HL-60/S4 treated with retinoic acid at 250 ng/mL for 4 days and 3 days (cell line): ENCODE measurements around the gene SLC9B2.

Experiments used
- in situ Hi-C: fragments of 300-500 bp; cut with MboI; formaldehyde crosslinking; loops from 2 replicates; pipeline ENCODE4 v1.7.0; 2022; ENCODE audit warnings: low sequenced_read_pairs

Gene SLC9B2

DNA sequence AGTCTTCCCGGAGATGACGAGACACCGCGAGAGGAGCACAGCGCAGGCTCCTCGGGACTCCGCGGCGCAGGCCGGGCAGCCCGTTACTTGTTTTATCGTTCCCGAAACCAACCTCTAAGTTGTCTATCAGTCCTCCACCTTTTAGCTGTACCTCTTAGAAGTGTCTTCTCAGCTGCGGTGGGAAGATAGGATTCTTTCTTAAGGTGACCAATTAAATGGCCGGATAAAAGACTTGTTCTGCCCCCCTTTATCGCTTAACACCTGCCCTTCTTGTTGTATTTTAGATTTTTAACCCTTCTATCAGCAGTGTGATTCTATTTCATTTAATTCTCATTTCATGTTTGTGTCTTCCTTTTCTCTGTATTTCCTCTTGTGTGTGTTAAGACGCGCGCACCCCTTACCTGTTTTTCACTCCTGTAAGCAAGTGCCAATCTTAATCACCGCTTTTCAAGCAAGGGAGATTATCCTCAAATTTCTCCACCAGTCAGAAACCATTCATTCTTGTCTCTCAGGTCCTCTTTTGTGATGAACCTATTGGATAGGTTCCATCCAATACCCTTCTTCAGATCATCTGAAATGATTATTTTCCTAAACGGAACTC is at the start of gene SLC9B2:
Gene SLC9B2 (minus strand): TSS at position 15 of the 601 bp plus-strand sequence. CDS start 9,211 bp downstream, outside the sequence.
- in situ Hi-C loops = no loop called here

DNA sequence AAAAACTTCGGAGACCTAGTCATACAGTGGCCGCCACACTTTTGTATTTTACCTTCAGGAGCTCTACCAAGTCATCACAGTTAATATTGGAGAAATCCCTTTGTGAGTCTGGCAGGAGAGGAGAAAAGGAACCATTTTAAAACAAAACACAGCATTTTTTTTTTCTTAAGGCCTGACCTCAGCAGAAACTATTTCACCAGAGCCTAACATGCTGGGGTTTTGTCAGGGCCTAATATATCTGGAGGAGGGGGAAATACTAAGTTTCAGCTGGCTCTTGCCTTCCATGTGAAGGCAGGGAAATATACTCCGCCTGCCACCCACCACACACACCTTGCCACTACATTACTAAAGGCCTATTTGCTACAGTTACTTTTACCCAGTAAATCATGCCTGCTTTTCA is 49.6 kb upstream of the SLC9B2 start:
- in situ Hi-C loops = no loop called here

DNA sequence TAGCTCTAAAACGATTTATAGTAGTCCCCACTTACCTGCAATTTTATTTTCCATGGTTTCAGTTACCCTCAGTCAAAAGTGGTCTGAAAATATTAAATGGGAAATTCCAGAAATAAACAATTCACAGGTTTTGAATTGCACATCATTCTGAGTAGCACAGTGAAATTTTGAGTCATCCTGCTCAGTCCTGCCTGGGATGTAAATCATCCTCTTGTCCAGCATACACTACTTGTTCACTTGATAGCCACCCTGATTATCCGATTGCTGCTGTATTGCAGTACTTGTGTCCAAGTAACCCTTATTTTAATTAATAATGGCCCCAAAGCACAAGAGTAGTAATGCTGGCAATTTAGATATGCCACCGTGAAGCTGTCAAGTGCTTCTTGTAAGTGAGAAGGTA is 46.6 kb upstream of the SLC9B2 start:
- in situ Hi-C loops = no loop called here

- in situ Hi-C loops = no loop called here
Measured at GRCh38 chr4:103118166-103118565, 41.6 kb upstream of the SLC9B2 start.

DNA sequence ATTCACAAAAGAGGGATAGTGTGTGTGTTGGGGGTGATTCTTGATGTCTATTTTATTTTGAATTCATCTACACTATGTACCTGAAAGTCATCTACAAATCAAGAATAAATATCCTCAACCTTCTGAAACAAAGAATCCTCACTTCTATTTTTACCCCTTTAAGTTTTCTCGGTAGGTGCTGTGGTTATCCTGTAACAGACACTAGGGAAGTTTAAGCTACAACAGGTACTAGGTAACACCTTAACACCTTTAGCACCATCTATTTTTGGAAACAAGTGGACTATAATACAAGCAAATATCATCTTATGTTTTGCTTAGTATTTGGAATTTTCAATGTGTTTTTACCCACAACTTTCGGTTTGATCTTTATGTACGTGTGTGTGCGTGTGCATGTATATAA is 35.0 kb upstream of the SLC9B2 start:
- in situ Hi-C loops = no loop called here

GRCh38 chr4:103108542-103108941 is 32.0 kb upstream of the SLC9B2 start:
- in situ Hi-C loops = no loop called here

- in situ Hi-C loops = no loop called here
Measured at GRCh38 chr4:103105558-103106356, 29.2 kb upstream of the SLC9B2 start.

- in situ Hi-C loops = no loop called here
Measured at GRCh38 chr4:103104886-103105285, 28.3 kb upstream of the SLC9B2 start.

DNA sequence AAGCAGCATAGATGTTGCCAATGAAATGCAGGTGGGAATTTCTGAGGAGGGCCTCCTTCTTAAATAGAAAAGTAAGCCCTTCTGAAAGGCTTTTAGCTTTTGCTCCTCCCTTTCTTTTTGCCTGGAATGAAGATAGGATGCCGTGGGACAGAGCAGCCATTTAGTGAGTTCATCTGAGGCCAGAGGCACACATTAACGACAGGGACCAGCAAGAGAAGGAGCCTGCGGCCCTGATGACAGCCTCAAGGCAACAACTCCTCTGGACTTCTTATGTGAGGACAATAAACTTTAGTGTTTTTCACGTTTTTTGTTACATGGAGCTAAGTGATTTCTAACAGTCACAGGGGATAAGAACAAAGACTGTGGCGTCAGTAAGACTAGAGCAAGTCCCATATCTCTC is 24.1 kb upstream of the SLC9B2 start:
- in situ Hi-C loops = no loop called here

- in situ Hi-C loops = no loop called here
Measured at GRCh38 chr4:103099691-103100392, 23.3 kb upstream of the SLC9B2 start, which contains the start of gene BDH2. Gene BDH2 (minus strand): TSS chr4:103099834. CDS start chr4:103096254, 3,580 bp downstream.

DNA sequence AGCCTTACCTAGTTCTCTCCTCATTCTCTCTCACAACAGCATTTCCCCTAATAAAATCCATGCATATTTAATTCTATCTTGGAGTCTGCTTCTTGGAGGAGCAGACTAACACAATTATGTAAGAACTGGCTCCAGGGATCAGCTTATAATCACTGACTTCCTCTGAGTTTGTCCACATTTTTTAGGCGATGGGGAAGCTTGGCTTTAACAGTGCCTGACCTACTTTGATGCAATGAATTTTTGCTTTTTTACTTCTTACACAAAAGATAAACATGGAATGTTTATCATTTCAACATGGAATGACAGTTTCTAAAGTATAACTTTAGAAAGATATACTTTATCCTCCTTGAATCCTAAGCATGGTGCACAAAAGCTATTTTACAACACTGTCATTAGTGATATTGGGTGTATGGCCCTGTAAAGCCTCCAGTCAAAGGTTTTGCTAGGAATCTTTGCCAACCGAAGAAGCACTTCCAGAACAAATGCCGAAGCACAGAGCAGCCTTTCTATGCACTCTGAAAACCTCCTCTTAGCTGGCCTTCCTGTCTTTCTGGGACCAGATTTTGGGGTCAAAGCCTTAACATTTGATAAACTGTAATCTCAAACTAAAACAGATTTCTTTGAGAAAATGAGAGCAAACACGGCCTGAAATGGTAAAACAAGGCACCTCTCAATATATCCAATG is 22.3 kb upstream of the SLC9B2 start:
- in situ Hi-C loops = no loop called here

DNA sequence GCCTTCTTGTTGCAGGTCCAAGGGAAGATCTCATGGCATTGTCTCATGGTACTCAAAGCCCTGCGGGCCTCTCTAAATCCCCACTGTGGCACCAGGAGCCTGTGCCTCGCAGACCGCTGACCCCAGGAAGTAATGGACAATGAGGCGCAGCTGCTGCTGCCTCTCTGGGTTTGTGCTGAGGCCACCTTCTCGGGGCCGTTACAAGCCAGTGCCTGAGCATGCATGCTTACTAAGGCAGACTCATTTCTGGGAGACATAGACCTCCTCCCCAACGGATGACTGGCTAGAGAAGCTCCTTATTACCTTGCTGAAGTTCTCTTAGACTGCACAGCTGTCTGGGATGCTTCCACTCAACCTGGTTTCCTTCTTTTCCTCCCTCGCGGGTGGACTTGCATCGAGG is 21.8 kb upstream of the SLC9B2 start:
- in situ Hi-C loops = no loop called here

- in situ Hi-C loops = no loop called here
Measured at GRCh38 chr4:103097112-103097511, 20.6 kb upstream of the SLC9B2 start.

DNA sequence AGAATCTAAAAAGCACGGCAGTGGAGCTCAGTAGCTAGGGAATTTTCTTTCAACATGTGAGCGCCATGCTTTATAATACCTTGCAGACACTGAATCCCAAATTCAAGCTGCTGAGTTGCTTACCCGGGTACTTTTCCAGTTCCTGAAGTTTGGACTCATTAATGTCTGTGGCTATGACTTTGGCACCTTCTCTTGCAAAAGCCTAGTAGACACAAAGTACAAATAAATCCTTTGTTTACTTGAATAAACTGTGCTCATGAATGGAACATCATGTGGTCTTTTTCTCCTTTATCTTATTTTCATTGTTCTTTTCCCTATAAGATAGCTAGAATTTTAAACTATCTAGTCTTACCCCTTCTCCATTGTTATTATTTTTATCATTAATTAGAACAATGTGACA is 18.5 kb upstream of the SLC9B2 start:
- in situ Hi-C loops = no loop called here

- in situ Hi-C loops = no loop called here
Measured at GRCh38 chr4:103092245-103092644, 15.7 kb upstream of the SLC9B2 start.

DNA sequence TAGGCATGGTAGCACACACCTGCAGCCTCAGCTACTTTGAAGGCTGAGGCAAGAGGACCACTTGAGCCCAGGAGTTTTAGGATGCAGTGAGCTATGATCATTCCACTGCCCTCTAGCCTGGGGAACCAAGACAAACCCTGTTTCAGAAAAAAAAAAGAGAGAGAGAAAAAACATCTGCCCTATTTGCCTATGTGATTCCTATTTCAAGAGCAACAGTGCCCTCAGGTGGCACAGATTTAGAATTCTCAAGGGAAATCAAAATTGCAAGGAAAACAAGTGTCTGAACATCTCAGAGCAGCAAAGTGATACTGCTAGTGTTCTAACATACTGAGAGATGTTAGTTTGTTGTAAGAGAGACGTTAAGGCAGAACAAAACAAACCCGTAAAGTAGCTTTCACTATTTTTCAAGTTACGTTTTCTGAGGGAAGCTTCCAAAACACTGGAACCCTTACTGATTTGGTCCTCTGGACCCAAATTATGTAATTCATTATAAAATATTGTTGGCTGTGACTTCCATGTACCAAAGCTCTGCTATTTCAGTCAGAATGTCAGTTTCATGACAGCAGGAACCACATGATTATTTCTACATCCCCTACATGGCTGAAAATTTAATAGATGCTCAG is 15.2 kb upstream of the SLC9B2 start:
- in situ Hi-C loops = no loop called here

GRCh38 chr4:103089481-103089880 is 12.9 kb upstream of the SLC9B2 start:
- in situ Hi-C loops = no loop called here

DNA sequence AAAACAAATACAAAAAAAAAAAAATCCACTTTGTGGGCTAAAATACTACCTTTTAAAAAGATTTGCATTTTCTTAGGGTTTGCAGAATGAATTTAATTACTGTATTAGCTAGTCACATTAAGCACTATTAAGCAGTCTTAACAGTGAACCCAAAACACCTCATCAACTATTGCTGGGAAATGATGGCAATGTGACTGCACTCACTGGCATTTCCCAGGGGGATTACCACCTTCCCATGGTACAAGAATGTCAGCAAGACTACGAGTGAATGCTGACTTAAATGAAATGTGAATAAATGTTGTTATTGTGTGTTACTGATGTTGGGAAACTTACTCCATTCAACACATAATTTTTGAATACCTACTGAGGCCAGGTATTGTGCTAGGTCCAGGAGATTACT is 10.0 kb upstream of the SLC9B2 start:
- in situ Hi-C loops = no loop called here

- in situ Hi-C loops = no loop called here
Measured at GRCh38 chr4:103085555-103086196, 9.1 kb upstream of the SLC9B2 start.

DNA sequence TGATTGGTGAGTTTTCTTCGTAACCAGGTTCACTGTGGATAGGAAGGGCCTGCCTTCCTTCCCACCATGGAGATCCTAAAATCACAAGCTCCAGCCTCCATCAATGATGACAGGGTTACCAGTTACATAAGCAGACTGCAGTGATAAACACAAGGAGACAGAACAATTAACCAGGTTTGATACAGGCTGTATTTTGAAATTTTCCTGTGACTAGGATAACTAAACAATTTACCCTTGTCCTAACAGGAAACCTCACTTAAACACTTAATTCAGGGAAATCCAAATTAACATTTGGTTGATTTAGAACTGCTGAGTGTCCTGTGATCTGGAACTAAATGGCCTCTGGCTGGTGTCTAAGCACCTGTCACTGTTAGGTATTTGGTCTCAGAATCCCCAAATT is 3.1 kb upstream of the SLC9B2 start:
- in situ Hi-C loops = no loop called here
